BJ (cell line): ENCODE results near the gene CDC42BPB. TPM values are rescaled to one million over a fixed set of nuclear protein-coding genes. Genes with fewer than 3 reads are reported as not detected.
A peak's percentile ranks its signal among the peaks of the same experiment; 100 is the strongest.

Experiments used
- CTCF ChIA-PET: fragments of 350-600 bp; formaldehyde crosslinking; extraction: SDS; loops from one replicate; lab custom pipeline; 2021; ENCODE audit warnings: antibody characterized with exemption, inconsistent platforms; lab: Yijun Ruan, JAX
- POLR2A ChIA-PET: fragments of 300-600 bp; sonication (Branson Sonifier 250); formaldehyde crosslinking; extraction: SDS; loops from one replicate; lab custom pipeline; 2021; ENCODE audit warnings: antibody characterized with exemption; lab: Charles Lee
- DNase-seq: peaks from one replicate; pipeline ENCODE4 v3.0.0-alpha.2; 2011; ENCODE audit warnings: low read depth
- H3K27me3 ChIP-seq: 2 replicates; pipeline ENCODE4 v1.6.0; 2011; ENCODE audit warnings: low read length; ENCODE audit not compliant: control insufficient read depth, insufficient read depth
- H3K36me3 ChIP-seq: 2 replicates; pipeline ENCODE4 v1.5.1; 2011; ENCODE audit warnings: low read length; ENCODE audit not compliant: control insufficient read depth, insufficient read depth
- H3K4me3 ChIP-seq: 2 replicates; pipeline ENCODE4 v1.5.1; 2011; ENCODE audit warnings: low read depth, mild to moderate bottlenecking, control low read depth, low read length
- polyA plus RNA-seq: library from polyadenylated mRNA; depleted of rRNA; stranded (reverse); fragments of >200 nt; gene quantifications from 2 replicates; pipeline ENCODE4 v1.2.3, GENCODE V29; 2011
- TF ChIP-seq, protein P1 (sequence below): IDR thresholded peaks from 2 replicates; pipeline ENCODE4 v1.5.1; 2011; ENCODE audit warnings: low read depth, mild to moderate bottlenecking, control low read depth, inconsistent platforms, low read length, moderate library complexity; ENCODE audit not compliant: insufficient read depth

CDC42BPB gene
- polyA plus RNA-seq, 1 experiment = 66.5 TPM

DNA sequence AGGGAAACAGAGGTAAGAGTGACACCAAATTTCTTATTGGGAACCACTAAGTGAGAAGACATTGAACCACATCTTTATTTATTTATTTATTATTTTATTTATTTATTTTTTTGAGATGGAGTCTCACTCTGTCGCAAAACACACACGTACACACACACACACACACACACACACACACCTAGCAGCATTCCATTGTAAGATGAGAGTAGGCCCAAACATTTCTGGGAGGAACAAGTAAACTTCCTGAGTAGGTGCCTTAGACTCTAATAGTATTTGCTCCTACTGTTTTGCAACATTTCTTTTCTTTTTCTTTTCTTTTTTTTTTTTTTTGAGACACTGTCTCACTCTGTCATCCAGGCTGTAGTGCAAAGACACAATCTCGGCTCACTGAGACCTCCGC, 7.1 kb upstream of the CDC42BPB start:
- POLR2A ChIA-PET = no interaction called here
- Histone ChIP-seq H3K27me3 (no peaks in the 10 kb centered on the region), H3K4me3 (no peak overlapping the region), H3K36me3 (no peaks in the 10 kb centered on the region)
- TF ChIP-seq, protein P1, sequence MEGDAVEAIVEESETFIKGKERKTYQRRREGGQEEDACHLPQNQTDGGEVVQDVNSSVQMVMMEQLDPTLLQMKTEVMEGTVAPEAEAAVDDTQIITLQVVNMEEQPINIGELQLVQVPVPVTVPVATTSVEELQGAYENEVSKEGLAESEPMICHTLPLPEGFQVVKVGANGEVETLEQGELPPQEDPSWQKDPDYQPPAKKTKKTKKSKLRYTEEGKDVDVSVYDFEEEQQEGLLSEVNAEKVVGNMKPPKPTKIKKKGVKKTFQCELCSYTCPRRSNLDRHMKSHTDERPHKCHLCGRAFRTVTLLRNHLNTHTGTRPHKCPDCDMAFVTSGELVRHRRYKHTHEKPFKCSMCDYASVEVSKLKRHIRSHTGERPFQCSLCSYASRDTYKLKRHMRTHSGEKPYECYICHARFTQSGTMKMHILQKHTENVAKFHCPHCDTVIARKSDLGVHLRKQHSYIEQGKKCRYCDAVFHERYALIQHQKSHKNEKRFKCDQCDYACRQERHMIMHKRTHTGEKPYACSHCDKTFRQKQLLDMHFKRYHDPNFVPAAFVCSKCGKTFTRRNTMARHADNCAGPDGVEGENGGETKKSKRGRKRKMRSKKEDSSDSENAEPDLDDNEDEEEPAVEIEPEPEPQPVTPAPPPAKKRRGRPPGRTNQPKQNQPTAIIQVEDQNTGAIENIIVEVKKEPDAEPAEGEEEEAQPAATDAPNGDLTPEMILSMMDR = no peak
- CTCF ChIA-PET = no interaction called here
- no peak for DNase-seq

DNA sequence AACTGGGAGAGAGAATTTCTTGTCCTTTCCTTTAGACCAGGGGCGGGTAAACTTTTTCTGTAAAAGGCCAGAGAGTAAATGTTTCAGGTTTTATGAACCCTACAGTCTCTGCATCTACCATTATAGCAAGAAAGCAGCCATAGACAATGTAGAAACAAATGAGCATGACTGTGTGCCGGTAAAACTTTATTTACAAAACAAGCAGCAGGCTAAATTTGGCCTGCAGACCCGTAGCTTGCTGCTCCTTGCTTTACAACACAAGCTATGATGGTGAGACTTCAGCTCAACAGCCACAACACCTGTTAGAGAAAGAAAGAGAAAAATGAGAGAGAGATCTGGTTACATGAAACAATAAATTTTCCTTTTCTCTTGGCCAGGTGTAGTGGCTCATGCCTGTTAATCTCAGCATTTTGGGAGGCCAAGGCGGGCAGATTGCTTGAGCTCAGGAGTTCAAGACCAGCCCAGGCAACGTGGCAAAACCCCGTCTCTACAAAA, 4.2 kb upstream of the CDC42BPB start:
- ChIA-PET CTCF (interaction anchor here (1.1 to 1.4 kb wide), 2 partner anchors 44 to 86 kb away, joined by 4 to 5 read pairs; no protein-coding TSS in a partner anchor), POLR2A (no interaction called here)
- DNase-seq = no peak
- TF ChIP-seq, protein P1 = no peak
- Histone ChIP-seq H3K4me3 (no peak overlapping the region), H3K36me3 (no peaks in the 10 kb centered on the region), H3K27me3 (no peaks in the 10 kb centered on the region)

DNA sequence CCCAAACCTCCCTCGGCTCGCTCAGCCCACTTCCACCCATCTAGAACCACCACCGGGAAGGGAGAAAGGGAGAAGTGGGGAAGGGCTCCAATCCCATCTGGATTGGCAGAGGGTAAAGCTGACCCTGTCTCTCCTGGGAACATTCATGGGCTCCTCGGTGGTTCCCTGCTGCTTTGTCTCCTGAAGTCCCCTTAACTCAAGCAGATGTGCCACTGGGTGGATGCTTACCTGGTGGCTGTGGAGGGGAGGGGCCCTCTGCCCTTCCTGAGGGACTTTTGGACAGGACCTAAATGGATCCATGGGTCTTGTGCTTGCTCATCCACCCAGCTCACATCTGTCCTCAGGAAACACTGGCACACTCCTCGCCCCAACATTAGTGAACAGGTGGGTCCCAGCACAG, 2.2 kb upstream of the CDC42BPB start:
- Histone ChIP-seq H3K4me3 (no peak overlapping the region), H3K27me3 (no peaks in the 10 kb centered on the region), H3K36me3 (no peaks in the 10 kb centered on the region)
- ChIA-PET CTCF (interaction anchor here (1.0 to 1.7 kb wide), 2 partner anchors 15 to 44 kb away, joined by 4 to 6 read pairs; no protein-coding TSS in a partner anchor), POLR2A (no interaction called here)
- TF ChIP-seq, protein P1 = no peak
- DNase-seq = no peak

- no peaks in the 10 kb centered on the region for H3K36me3 ChIP-seq
- no peak for DNase-seq
- TF ChIP-seq, protein P1 = peak; percentile 13; the same call in 1 of the 2 replicates
- no peaks in the 10 kb centered on the region for H3K27me3 ChIP-seq
- ChIA-PET POLR2A (no interaction called here), CTCF (interaction anchor here (1.0 kb wide), 2 partner anchors 9 to 16 kb away, joined by 3 to 4 read pairs; no protein-coding TSS in a partner anchor)
- H3K4me3 ChIP-seq = peak overlapping the region; percentile 77
Measured at GRCh38 chr14:103058164-103059055, 1.1 kb upstream of the CDC42BPB start.

GRCh38 chr14:103057028-103057371, 349 bp downstream of the CDC42BPB start:
- CTCF ChIA-PET = no interaction called here
- H3K27me3 ChIP-seq = no peaks in the 10 kb centered on the region
- TF ChIP-seq, protein P1 = no peak
- POLR2A ChIA-PET = no interaction called here
- peak overlapping the region; percentile 99 for H3K4me3 ChIP-seq
- H3K36me3 ChIP-seq = no peaks in the 10 kb centered on the region
- DNase-seq = no peak
